HG03565 (cell line): ENCODE data around the gene DOK6.
"Not testable (repeated sequence)": the region's sequence is repeated elsewhere in the genome, so short reads cannot be mapped to it uniquely, and the experiment has no call there.

Experiments
- ATAC-seq: cut with Tn5 transposase; IDR thresholded peaks from one replicate; pipeline ENCODE4 v1.9.1; 2021; ENCODE audit warnings: mild to moderate bottlenecking, moderate library complexity; ENCODE audit not compliant: unreplicated experiment

DOK6 gene

GRCh38 chr18:69622184-69622583 lies 221.5 kb downstream of the DOK6 start:
- ATAC-seq, result no peak

- ATAC-seq, result no peak
Observed at GRCh38 chr18:69622961-69623360, 222.3 kb downstream of the DOK6 start.

GRCh38 chr18:69626171-69626570 lies 225.5 kb downstream of the DOK6 start:
- ATAC-seq, result no peak

- ATAC-seq, result no peak
Observed at GRCh38 chr18:69626643-69627242, 226.1 kb downstream of the DOK6 start.

GRCh38 chr18:69628774-69629359 lies 228.2 kb downstream of the DOK6 start:
- no peak for ATAC-seq

- no peak for ATAC-seq
Observed at GRCh38 chr18:69631281-69631680, 230.6 kb downstream of the DOK6 start.

- ATAC-seq, result no peak
Observed at GRCh38 chr18:69635482-69635881, 234.8 kb downstream of the DOK6 start.

GRCh38 chr18:69636529-69637301 lies 236.0 kb downstream of the DOK6 start:
- peak; percentile 37 for ATAC-seq

GRCh38 chr18:69638056-69638455 lies 237.4 kb downstream of the DOK6 start:
- ATAC-seq, result no peak

GRCh38 chr18:69647702-69648101 lies 247.0 kb downstream of the DOK6 start:
- no peak for ATAC-seq

GRCh38 chr18:69648486-69648885 lies 247.8 kb downstream of the DOK6 start:
- no peak for ATAC-seq

- ATAC-seq, result no peak
Observed at GRCh38 chr18:69649684-69650083, 249.0 kb downstream of the DOK6 start.

GRCh38 chr18:69651243-69651642 lies 250.6 kb downstream of the DOK6 start:
- no peak for ATAC-seq

GRCh38 chr18:69655816-69656215 lies 255.1 kb downstream of the DOK6 start:
- no peak for ATAC-seq

- ATAC-seq, result no peak
Observed at GRCh38 chr18:69658103-69658502, 257.4 kb downstream of the DOK6 start.

- no peak for ATAC-seq
Observed at GRCh38 chr18:69658685-69659084, 258.0 kb downstream of the DOK6 start.

- no peak for ATAC-seq
Observed at GRCh38 chr18:69659142-69659651, 258.5 kb downstream of the DOK6 start.

GRCh38 chr18:69662090-69662489 lies 261.4 kb downstream of the DOK6 start:
- not testable (repeated sequence) for ATAC-seq

GRCh38 chr18:69664399-69664798 lies 263.7 kb downstream of the DOK6 start:
- no peak for ATAC-seq

- ATAC-seq, result no peak
Observed at GRCh38 chr18:69674292-69674877, 273.7 kb downstream of the DOK6 start.

GRCh38 chr18:69674966-69675365 lies 274.3 kb downstream of the DOK6 start:
- ATAC-seq, result no peak

GRCh38 chr18:69677595-69677994 lies 276.9 kb downstream of the DOK6 start:
- no peak for ATAC-seq
